Activated B cell treated with CpG ODN at 0.5 μM for 24 hours (primary cell): ENCODE results near the gene TNRC6B. TPM values are rescaled to one million over a fixed set of nuclear protein-coding genes. Genes with fewer than 3 reads are reported as not detected.

Experiments used
- ATAC-seq: fragments of 200-7000 bp; cut with Tn5 transposase; one replicate; pipeline ENCODE4 v1.10.0; 2021; ENCODE audit warnings: low read depth, mild to moderate bottlenecking, moderate library complexity
- CTCF ChIA-PET: fragments of 350-600 bp; sonication (Branson Sonifier 250); formaldehyde crosslinking; loops from one replicate; lab custom pipeline; 2021; ENCODE audit warnings: antibody characterized with exemption; lab: Charles Lee
- POLR2A ChIA-PET: fragments of 350-600 bp; sonication (Branson Sonifier 250); formaldehyde crosslinking; loops from one replicate; lab custom pipeline; 2021; ENCODE audit warnings: antibody characterized with exemption; lab: Charles Lee
- DNase-seq: peaks from one replicate; pipeline ENCODE4 v3.0.0; 2022
- H3K27ac Mint-ChIP-seq: one replicate; pipeline ENCODE4 v1.8.0; 2020; ENCODE audit warnings: mixed read lengths
- H3K27me3 Mint-ChIP-seq: one replicate; pipeline ENCODE4 v1.8.0; 2021; ENCODE audit warnings: mixed read lengths
- H3K36me3 Mint-ChIP-seq: one replicate; pipeline ENCODE4 v1.8.0; 2021; ENCODE audit warnings: low read depth, mixed read lengths
- H3K4me1 Mint-ChIP-seq: one replicate; pipeline ENCODE4 v1.8.0; 2021; ENCODE audit warnings: mixed read lengths
- H3K4me3 Mint-ChIP-seq: one replicate; pipeline ENCODE4 v1.8.0; 2020; ENCODE audit warnings: mild to moderate bottlenecking, mixed read lengths
- H3K9me3 Mint-ChIP-seq: one replicate; pipeline ENCODE4 v1.8.0; 2020; ENCODE audit warnings: mixed read lengths
- intact Hi-C: fragments of 100-400 bp; cut with micrococcal nuclease; formaldehyde crosslinking; loops from one replicate; pipeline ENCODE4 v1.15.1; 2024
- total RNA-seq: library from RNA; stranded (reverse); gene quantifications from 2 replicates; pipeline ENCODE4 v1.2.3, GENCODE V29; 2022
- TF ChIP-seq, protein P1 (sequence below): fragments of 200-600 bp; IDR thresholded peaks from one replicate; pipeline ENCODE4 v1.8.0; 2022; ENCODE audit warnings: antibody characterized with exemption, mild to moderate bottlenecking

Gene TNRC6B
- total RNA-seq, 1 donor from 2014 or later: 95.2 TPM

DNA sequence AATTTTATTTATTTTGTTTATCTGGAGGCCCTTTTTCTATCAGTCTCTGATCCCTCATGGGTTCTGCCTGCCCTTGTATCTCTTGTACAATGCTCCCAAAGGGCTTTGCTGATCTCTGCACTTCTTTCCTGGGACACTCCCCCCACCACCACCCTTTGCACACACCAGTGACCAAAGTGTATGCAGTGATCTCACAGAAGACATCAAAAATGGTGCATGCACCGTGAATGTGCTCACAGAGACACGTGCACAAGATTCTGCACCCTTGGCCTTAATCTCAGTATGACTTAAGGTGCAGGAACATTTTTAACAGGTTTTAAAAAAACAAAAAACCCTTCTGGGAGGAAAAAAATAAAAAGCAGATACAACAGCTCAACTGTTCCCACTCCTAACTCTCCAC lies 156.3 kb downstream of the TNRC6B start:
- Mint-ChIP-seq H3K4me1 (peaks cover 44% of the 10 kb centered on the region), H3K27me3 (no peaks in the 10 kb centered on the region), H3K9me3 (no peaks in the 10 kb centered on the region), H3K27ac (peak overlapping the region; percentile 84), H3K4me3 (no peak overlapping the region), H3K36me3 (peaks cover 41% of the 10 kb centered on the region)
- ChIA-PET POLR2A (no interaction called here), CTCF (no interaction called here)
- intact Hi-C loops: loop anchor here (2.0 kb wide), 1 partner anchor 15 kb away; no protein-coding TSS in a partner anchor
- DNase-seq: no peak
- TF ChIP-seq, protein P1, sequence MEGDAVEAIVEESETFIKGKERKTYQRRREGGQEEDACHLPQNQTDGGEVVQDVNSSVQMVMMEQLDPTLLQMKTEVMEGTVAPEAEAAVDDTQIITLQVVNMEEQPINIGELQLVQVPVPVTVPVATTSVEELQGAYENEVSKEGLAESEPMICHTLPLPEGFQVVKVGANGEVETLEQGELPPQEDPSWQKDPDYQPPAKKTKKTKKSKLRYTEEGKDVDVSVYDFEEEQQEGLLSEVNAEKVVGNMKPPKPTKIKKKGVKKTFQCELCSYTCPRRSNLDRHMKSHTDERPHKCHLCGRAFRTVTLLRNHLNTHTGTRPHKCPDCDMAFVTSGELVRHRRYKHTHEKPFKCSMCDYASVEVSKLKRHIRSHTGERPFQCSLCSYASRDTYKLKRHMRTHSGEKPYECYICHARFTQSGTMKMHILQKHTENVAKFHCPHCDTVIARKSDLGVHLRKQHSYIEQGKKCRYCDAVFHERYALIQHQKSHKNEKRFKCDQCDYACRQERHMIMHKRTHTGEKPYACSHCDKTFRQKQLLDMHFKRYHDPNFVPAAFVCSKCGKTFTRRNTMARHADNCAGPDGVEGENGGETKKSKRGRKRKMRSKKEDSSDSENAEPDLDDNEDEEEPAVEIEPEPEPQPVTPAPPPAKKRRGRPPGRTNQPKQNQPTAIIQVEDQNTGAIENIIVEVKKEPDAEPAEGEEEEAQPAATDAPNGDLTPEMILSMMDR: no peak
- no peak for ATAC-seq

- Mint-ChIP-seq H3K27me3 (no peaks in the 10 kb centered on the region), H3K9me3 (no peaks in the 10 kb centered on the region), H3K36me3 (peaks cover 38% of the 10 kb centered on the region), H3K4me3 (no peak overlapping the region), H3K4me1 (peaks cover 44% of the 10 kb centered on the region), H3K27ac (peak overlapping the region; percentile 84)
- TF ChIP-seq, protein P1: no peak
- ATAC-seq (no peak), DNase-seq (no peak)
- ChIA-PET POLR2A (interaction anchor here (0.6 to 3.1 kb wide), 3 partner anchors 11 to 155 kb away, joined by 4 to 55 read pairs (median 5); partner anchors contain the start of gene ADSL), CTCF (interaction anchor here (1.0 kb wide), 1 partner anchor 13 kb away, joined by 3 read pairs; no protein-coding TSS in a partner anchor)
- intact Hi-C loops: loop anchor here (2.0 kb wide), 1 partner anchor 14 kb away; no protein-coding TSS in a partner anchor
These were observed 157.2 kb downstream of the TNRC6B start for GRCh38 chr22:40334899-40335298.

DNA sequence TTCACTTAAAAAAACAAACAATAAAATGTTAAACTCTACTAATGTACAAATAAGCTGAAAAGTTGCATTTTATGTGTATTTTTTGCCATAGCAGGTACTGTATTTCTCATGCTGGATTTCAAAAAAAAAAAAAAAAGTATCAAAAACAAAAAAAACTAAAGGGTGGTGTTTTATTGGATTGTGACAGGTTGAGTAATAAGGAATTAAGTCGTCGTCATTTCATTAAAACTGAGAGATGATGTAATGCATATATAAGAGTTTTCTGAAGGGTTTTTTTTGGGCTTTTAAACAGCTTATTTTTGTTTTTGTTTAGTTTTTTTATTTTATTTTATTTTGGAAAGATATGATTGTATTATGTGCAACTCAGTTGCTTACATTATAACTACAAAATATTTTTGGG lies 157.6 kb downstream of the TNRC6B start:
- POLR2A ChIA-PET: interaction anchor here (0.5 to 3.1 kb wide), 4 partner anchors 11 to 155 kb away, joined by 4 to 55 read pairs (median 8); partner anchors contain the start of gene ADSL
- Mint-ChIP-seq H3K9me3 (no peaks in the 10 kb centered on the region), H3K27ac (peak overlapping the region; percentile 84), H3K4me1 (peaks cover 41% of the 10 kb centered on the region), H3K4me3 (no peak overlapping the region), H3K27me3 (no peaks in the 10 kb centered on the region), H3K36me3 (peaks cover 35% of the 10 kb centered on the region)
- intact Hi-C loops: loop anchor here (2.0 kb wide), 1 partner anchor 13 kb away; no protein-coding TSS in a partner anchor
- CTCF ChIA-PET: interaction anchor here (1.0 to 1.4 kb wide), 2 partner anchors 13 to 800 kb away, joined by 3 read pairs; no protein-coding TSS in a partner anchor
- TF ChIP-seq, protein P1: no peak
- ATAC-seq (no peak), DNase-seq (no peak)

GRCh38 chr22:40340044-40340443 lies 162.3 kb downstream of the TNRC6B start:
- Mint-ChIP-seq H3K4me3 (no peak overlapping the region), H3K4me1 (peaks cover 42% of the 10 kb centered on the region), H3K27me3 (no peaks in the 10 kb centered on the region), H3K27ac (peak overlapping the region; percentile 13), H3K9me3 (no peaks in the 10 kb centered on the region), H3K36me3 (peaks cover 6% of the 10 kb centered on the region)
- ATAC-seq: no peak
- ChIA-PET CTCF (no interaction called here), POLR2A (interaction anchor here (0.6 kb wide), 1 partner anchor 9 kb away, joined by 3 read pairs; no protein-coding TSS in a partner anchor)
- intact Hi-C loops: no loop called here
- DNase-seq: no peak
- TF ChIP-seq, protein P1: no peak

DNA sequence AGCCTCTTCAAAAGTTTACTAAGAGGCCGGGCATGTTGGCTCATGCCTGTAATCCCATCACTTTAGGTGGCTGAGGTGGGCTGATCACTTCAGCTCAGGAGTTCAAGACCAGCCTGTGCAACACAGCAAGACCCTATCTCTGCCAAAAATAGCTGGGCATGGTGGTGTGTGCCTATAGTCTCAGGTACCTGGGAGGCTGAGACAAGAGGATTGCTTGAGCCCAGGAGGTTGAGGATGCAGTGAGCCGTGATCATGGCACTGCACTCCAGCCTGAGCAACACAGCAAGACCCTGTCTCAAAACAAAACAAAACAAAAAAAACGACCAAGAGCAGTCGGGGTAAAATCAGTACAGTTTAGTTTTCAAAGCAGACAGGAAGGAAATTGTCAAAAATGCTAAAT lies 163.9 kb downstream of the TNRC6B start:
- Mint-ChIP-seq H3K27me3 (no peaks in the 10 kb centered on the region), H3K4me1 (peaks cover 33% of the 10 kb centered on the region)
- CTCF ChIA-PET: no interaction called here

More for the DNA sequence above, 163.9 kb downstream of the TNRC6B start:
- H3K9me3 Mint-ChIP-seq: no peaks in the 10 kb centered on the region
- no peak for DNase-seq
- TF ChIP-seq, protein P1: no peak
- ATAC-seq: no peak
- POLR2A ChIA-PET: no interaction called here
- H3K36me3 Mint-ChIP-seq: peaks cover 11% of the 10 kb centered on the region
- no peak overlapping the region for H3K27ac Mint-ChIP-seq
- H3K4me3 Mint-ChIP-seq: no peak overlapping the region
- intact Hi-C loops: no loop called here
